Chondrocyte (in vitro differentiated cells): Measurements from ENCODE around the gene CTIF. TPM values are rescaled to one million over a fixed set of nuclear protein-coding genes. Genes with fewer than 3 reads are reported as not detected.

Experiments used
- DNase-seq: peaks from one replicate; pipeline ENCODE4 v3.0.0; 2021; ENCODE audit warnings: mixed read lengths, low spot score
- H3K27ac Mint-ChIP-seq: one replicate; pipeline ENCODE4 v1.8.0; 2021; ENCODE audit warnings: mild to moderate bottlenecking, moderate library complexity, mixed read lengths; ENCODE audit not compliant: unreplicated experiment
- H3K27me3 Mint-ChIP-seq: 2 replicates; pipeline ENCODE4 v1.8.0; 2021; ENCODE audit warnings: low read depth, mixed read lengths
- H3K36me3 Mint-ChIP-seq: 2 replicates; pipeline ENCODE4 v1.8.0; 2021; ENCODE audit warnings: low read depth, mixed read lengths
- H3K4me1 Mint-ChIP-seq: 2 replicates; pipeline ENCODE4 v1.8.0; 2021; ENCODE audit warnings: low read depth, mild to moderate bottlenecking, mixed read lengths
- H3K4me3 Mint-ChIP-seq: one replicate; pipeline ENCODE4 v1.8.0; 2021; ENCODE audit warnings: mild to moderate bottlenecking, moderate library complexity, mixed read lengths; ENCODE audit not compliant: unreplicated experiment
- H3K9me3 Mint-ChIP-seq: 2 replicates; pipeline ENCODE4 v1.8.0; 2021; ENCODE audit warnings: low read depth, mixed read lengths
- total RNA-seq: library from RNA; stranded (reverse); gene quantifications from 3 replicates; pipeline ENCODE4 v1.2.1, GENCODE V29; 2021
- TF ChIP-seq, protein P1 (sequence below): fragments of 200-600 bp; sonication (generic); IDR thresholded peaks from 2 replicates; pipeline ENCODE4 v1.5.0; 2021; ENCODE audit warnings: antibody characterized with exemption, mild to moderate bottlenecking, moderate library complexity

CTIF gene
- total RNA-seq, 1 donor from 2014 or later: 184 TPM

DNA sequence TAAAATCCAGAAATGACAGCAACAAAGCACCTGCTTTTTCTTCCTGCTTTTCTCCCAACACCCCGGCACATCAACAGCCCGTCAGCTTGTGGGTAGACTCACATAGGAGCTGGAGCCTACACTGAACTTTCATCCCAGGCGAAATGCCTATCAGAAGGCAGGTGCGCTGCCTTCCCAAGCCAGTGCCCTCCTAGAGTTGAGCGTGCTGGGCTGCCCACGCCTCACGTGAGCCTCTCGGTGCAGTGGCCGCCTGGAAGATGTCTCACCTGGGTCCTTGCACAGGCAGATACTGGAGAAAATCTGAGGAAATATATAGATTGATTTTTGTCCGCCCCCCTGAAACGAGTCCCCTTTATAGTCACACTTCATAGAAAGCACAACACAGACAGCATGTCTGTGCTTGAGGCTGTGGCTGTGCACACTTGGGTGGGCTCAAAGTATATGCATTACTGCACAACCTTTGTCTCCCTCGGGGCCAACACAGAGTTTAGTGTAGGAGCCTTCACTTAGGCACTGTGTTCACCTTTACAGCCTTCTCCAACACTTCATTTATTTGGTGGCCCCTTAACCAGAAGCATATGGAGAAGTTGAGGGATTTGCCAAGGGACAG lies 299.4 kb downstream of the CTIF start:
- Mint-ChIP-seq H3K36me3 (peaks cover 2% of the 10 kb centered on the region), H3K27ac (peak overlapping the region; percentile 97), H3K27me3 (no peaks in the 10 kb centered on the region), H3K9me3 (no peaks in the 10 kb centered on the region), H3K4me3 (no peak overlapping the region), H3K4me1 (peaks cover 86% of the 10 kb centered on the region)
- TF ChIP-seq, protein P1, sequence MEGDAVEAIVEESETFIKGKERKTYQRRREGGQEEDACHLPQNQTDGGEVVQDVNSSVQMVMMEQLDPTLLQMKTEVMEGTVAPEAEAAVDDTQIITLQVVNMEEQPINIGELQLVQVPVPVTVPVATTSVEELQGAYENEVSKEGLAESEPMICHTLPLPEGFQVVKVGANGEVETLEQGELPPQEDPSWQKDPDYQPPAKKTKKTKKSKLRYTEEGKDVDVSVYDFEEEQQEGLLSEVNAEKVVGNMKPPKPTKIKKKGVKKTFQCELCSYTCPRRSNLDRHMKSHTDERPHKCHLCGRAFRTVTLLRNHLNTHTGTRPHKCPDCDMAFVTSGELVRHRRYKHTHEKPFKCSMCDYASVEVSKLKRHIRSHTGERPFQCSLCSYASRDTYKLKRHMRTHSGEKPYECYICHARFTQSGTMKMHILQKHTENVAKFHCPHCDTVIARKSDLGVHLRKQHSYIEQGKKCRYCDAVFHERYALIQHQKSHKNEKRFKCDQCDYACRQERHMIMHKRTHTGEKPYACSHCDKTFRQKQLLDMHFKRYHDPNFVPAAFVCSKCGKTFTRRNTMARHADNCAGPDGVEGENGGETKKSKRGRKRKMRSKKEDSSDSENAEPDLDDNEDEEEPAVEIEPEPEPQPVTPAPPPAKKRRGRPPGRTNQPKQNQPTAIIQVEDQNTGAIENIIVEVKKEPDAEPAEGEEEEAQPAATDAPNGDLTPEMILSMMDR: no peak
- peak; percentile 54 for DNase-seq

- Mint-ChIP-seq H3K27ac (peak overlapping the region; percentile 97), H3K4me3 (peak overlapping the region; percentile 46), H3K9me3 (no peaks in the 10 kb centered on the region), H3K4me1 (peaks cover 85% of the 10 kb centered on the region), H3K27me3 (no peaks in the 10 kb centered on the region), H3K36me3 (peaks cover 2% of the 10 kb centered on the region)
- DNase-seq: peak; percentile 88
- TF ChIP-seq, protein P1: no peak
Observed at GRCh38 chr18:48838921-48839818, 300.3 kb downstream of the CTIF start.

DNA sequence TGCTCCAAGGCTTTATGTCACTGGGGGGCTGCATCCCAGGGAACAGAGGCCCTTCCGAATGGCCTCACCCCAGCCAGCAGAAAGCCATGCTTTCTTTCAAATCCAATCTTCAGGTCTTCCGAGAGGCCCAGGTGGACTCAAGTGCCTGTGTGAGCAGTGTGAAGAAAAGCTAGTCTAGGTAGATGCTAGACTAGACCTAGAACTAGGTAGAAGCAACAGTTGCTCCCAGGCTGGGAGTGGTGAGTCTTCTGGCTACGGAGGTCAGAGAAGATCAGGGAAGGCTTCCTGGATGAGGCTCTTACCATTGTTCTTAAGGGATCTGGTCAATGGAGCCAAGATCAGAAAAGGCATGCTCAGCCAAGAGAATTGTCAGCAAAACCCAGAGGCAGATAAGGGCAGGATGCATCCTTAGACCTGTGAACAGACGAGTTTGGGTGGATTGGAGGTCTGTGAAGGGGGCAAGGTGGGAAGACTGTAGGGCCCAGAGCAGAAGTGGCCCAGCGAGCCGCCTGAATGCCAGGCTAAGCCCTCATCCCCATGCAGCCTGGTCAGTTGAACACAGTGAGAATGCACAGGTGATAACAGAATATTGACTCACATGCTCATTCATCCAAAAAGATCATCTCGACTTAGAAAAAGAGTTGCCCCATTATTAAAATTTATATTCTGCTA lies 301.1 kb downstream of the CTIF start:
- Mint-ChIP-seq H3K36me3 (peaks cover 2% of the 10 kb centered on the region), H3K4me1 (peaks cover 81% of the 10 kb centered on the region)
- TF ChIP-seq, protein P1: no peak

GRCh38 chr18:48840491-48840877 lies 301.7 kb downstream of the CTIF start:
- no peaks in the 10 kb centered on the region for H3K27me3 Mint-ChIP-seq
- TF ChIP-seq, protein P1: no peak
- H3K9me3 Mint-ChIP-seq: no peaks in the 10 kb centered on the region
- H3K27ac Mint-ChIP-seq: peak overlapping the region; percentile 81
- no peak overlapping the region for H3K4me3 Mint-ChIP-seq
- peak; percentile 24 for DNase-seq
- H3K4me1 Mint-ChIP-seq: peaks cover 79% of the 10 kb centered on the region
- H3K36me3 Mint-ChIP-seq: peaks cover 4% of the 10 kb centered on the region

More for the DNA sequence above, 301.1 kb downstream of the CTIF start:
- Mint-ChIP-seq H3K27ac (peak overlapping the region; percentile 97), H3K27me3 (no peaks in the 10 kb centered on the region), H3K4me3 (no peak overlapping the region), H3K9me3 (no peaks in the 10 kb centered on the region)
- DNase-seq: peak; percentile 39
